Peyer's patch (tissue), 4 donors: ENCODE measurements around the gene FAM169A. TPM values are rescaled to one million over a fixed set of nuclear protein-coding genes. Genes with fewer than 3 reads are reported as not detected.
A peak's percentile ranks its signal among the peaks of the same experiment; 100 is the strongest.

Experiments
- DNase-seq, 3 donors: peaks; one replicate each; pipeline ENCODE4 v3.0.0-alpha.2; 2017 to 2019
- H3K27ac ChIP-seq, 4 donors: fragments of 200-600 bp; sonication (generic); one replicate each; pipeline ENCODE4 v1.5.1; 2016 to 2019
- H3K27me3 ChIP-seq, 2 donors: fragments of 200-600 bp; sonication (generic); one replicate each; pipeline ENCODE4 v1.5.1; 2019
- H3K36me3 ChIP-seq, 3 donors: fragments of 200-600 bp; sonication (generic); one replicate each; pipeline ENCODE4 v1.5.1; 2016 to 2019
- H3K4me1 ChIP-seq, 4 donors: fragments of 200-600 bp; sonication (generic); one replicate each; pipeline ENCODE4 v1.5.1; 2016 to 2019
- H3K4me3 ChIP-seq, 4 donors: fragments of 200-600 bp; sonication (generic); 1 replicate in 3 of 4; 2 replicates in 1 of 4; pipeline ENCODE4 v1.5.1; 2016 to 2019; ENCODE audit warnings: mild to moderate bottlenecking in 1 of 4
- H3K9me3 ChIP-seq, 4 donors: fragments of 200-600 bp; sonication (generic); one replicate each; pipeline ENCODE4 v1.5.1; 2016 to 2019; ENCODE audit warnings: mild to moderate bottlenecking in 1 of 4
- POLR2A ChIP-seq, 2 donors: fragments of 450-650 bp; IDR thresholded peaks; one replicate each; pipeline ENCODE4 v1.5.1; 2017; ENCODE audit warnings: antibody characterized with exemption in 2 of 2, mild to moderate bottlenecking in 2 of 2, moderate library complexity in 2 of 2
- total RNA-seq, 4 donors: library from RNA; depleted of rRNA; stranded (reverse); fragments of >200 nt; gene quantifications; one replicate each; pipeline ENCODE4 v1.1.0, GENCODE V29; 2016
- TF ChIP-seq, protein P1 (sequence below), 6 experiments: fragments of 450-650 bp in 4 of 6; fragments of 200-600 bp in 2 of 6; sonication (generic) in 1 of 6; IDR thresholded peaks; one replicate each; pipeline ENCODE4 v1.5.1; 2017 to 2019; ENCODE audit warnings: antibody characterized with exemption in 6 of 6, mild to moderate bottlenecking in 3 of 6, moderate library complexity in 1 of 6

The FAM169A gene
- total RNA-seq, 4 donors from 2014 or later = 1.7 to 6.0 (median 2.9) TPM

DNA sequence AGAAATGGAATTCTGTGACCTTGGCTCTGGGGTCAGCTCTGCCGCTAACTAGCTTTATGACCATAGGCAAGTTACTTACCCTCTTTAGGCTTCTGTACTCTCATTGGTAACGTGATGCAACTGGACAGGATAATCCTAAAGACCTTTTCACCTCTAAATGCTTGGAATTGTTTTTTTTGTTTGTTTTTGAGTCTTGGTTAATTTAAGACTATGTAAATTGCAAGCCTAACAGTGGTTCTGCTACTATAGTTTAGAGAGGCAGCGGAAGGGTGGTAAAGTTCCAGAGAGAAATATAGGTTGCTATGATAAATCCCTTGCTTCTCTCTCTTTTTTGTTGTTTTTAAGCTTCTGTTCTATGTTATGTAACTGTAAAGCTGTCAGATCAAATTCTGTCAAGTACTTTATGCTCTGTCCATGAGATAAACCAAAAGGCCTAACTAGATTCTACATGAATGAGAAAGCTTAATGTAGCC is 17.6 kb downstream of the FAM169A start:
- no peaks in the 10 kb centered on the region for H3K36me3 ChIP-seq
- no peak overlapping the region for H3K27ac ChIP-seq
- H3K9me3 ChIP-seq = no peaks in the 10 kb centered on the region
- no peak for DNase-seq
- TF ChIP-seq, protein P1, sequence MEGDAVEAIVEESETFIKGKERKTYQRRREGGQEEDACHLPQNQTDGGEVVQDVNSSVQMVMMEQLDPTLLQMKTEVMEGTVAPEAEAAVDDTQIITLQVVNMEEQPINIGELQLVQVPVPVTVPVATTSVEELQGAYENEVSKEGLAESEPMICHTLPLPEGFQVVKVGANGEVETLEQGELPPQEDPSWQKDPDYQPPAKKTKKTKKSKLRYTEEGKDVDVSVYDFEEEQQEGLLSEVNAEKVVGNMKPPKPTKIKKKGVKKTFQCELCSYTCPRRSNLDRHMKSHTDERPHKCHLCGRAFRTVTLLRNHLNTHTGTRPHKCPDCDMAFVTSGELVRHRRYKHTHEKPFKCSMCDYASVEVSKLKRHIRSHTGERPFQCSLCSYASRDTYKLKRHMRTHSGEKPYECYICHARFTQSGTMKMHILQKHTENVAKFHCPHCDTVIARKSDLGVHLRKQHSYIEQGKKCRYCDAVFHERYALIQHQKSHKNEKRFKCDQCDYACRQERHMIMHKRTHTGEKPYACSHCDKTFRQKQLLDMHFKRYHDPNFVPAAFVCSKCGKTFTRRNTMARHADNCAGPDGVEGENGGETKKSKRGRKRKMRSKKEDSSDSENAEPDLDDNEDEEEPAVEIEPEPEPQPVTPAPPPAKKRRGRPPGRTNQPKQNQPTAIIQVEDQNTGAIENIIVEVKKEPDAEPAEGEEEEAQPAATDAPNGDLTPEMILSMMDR (IDR thresholded peaks at IDR 0.05) = no peak
- TF ChIP-seq POLR2A (IDR thresholded peaks at IDR 0.05) = no peak
- H3K4me3 ChIP-seq = no peak overlapping the region
- H3K4me1 ChIP-seq = no peaks in the 10 kb centered on the region
- H3K27me3 ChIP-seq = no peaks in the 10 kb centered on the region

DNA sequence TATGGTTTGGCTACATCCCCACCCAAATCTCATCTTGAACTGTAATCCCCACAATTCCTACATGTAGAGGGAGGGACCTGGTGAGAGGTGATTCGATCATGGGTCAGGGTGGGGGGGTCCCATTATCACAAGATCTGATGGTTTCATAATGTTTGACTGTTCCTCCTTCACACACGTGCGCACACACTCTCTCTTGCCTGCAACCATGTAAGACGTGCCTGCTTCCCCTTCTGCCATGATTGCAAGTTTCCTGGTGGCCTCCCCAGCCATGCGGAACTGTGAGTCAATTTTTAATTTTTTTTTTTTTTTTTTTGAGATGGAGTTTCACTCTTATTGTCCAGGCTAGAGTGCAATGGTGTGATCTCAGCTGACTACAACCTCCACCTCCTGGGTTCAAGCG is 27.0 kb downstream of the FAM169A start:
- H3K27ac ChIP-seq = no peak overlapping the region
- H3K4me3 ChIP-seq = no peak overlapping the region
- no peaks in the 10 kb centered on the region for H3K9me3 ChIP-seq
- H3K4me1 ChIP-seq = peaks cover 0 to 8% (median 0%) of the 10 kb centered on the region in 4 donors
- TF ChIP-seq POLR2A (IDR thresholded peaks at IDR 0.05) = no peak
- TF ChIP-seq, protein P1 (IDR thresholded peaks at IDR 0.05) = no peak
- no peak for DNase-seq
- H3K27me3 ChIP-seq = no peaks in the 10 kb centered on the region
- H3K36me3 ChIP-seq = no peaks in the 10 kb centered on the region

DNA sequence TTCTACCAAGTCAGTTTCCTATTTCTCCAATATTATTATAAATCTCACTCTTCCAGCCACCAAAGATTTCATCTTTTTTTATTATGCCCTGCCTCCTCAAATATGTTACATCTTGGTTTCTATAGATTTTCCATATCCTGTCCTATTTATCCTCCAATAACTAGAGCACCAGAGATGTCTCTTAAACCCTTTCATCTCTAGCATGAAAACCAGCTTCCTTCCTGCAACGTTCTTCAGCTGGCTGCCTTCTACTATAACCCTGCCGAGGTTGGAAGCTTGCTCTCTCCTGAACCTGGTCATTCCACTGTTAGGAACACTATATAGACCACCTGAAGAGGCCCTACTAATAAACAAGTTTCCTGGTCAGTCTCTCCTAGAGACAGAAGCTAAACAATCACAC is 27.9 kb downstream of the FAM169A start:
- Histone ChIP-seq H3K9me3 (no peaks in the 10 kb centered on the region), H3K36me3 (no peaks in the 10 kb centered on the region), H3K4me1 (peaks cover 0 to 10% (median 0%) of the 10 kb centered on the region in 4 donors), H3K27me3 (no peaks in the 10 kb centered on the region), H3K27ac (no peak overlapping the region), H3K4me3 (no peak overlapping the region)
- no peak for DNase-seq
- no peak for TF ChIP-seq POLR2A (IDR thresholded peaks at IDR 0.05)
- TF ChIP-seq, protein P1 (IDR thresholded peaks at IDR 0.05) = no peak

DNA sequence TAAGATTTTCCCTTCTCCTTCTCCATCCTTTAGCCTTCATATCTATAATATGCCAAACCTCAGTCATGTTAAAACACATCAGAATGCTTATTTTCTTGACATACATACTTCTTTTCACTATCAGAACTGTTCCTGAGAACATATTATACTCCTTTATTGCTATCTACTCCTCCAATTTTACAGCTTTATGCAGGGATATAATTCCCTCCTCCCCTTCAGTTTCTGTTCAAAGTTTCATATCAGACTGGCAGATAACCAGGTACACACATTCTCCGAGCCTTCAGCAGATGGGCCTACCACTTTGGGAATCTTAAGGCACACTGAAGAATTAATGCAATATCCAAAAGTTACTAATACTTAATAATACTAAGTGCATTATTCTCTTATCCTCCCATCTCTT is 29.1 kb downstream of the FAM169A start:
- TF ChIP-seq, protein P1 (IDR thresholded peaks at IDR 0.05) = no peak
- no peak for TF ChIP-seq POLR2A (IDR thresholded peaks at IDR 0.05)
- no peak overlapping the region for H3K4me3 ChIP-seq
- peaks cover 0 to 10% (median 0%) of the 10 kb centered on the region in 4 donors for H3K4me1 ChIP-seq
- no peak for DNase-seq
- H3K9me3 ChIP-seq = no peaks in the 10 kb centered on the region
- H3K36me3 ChIP-seq = no peaks in the 10 kb centered on the region
- H3K27me3 ChIP-seq = no peaks in the 10 kb centered on the region
- H3K27ac ChIP-seq = no peak overlapping the region

DNA sequence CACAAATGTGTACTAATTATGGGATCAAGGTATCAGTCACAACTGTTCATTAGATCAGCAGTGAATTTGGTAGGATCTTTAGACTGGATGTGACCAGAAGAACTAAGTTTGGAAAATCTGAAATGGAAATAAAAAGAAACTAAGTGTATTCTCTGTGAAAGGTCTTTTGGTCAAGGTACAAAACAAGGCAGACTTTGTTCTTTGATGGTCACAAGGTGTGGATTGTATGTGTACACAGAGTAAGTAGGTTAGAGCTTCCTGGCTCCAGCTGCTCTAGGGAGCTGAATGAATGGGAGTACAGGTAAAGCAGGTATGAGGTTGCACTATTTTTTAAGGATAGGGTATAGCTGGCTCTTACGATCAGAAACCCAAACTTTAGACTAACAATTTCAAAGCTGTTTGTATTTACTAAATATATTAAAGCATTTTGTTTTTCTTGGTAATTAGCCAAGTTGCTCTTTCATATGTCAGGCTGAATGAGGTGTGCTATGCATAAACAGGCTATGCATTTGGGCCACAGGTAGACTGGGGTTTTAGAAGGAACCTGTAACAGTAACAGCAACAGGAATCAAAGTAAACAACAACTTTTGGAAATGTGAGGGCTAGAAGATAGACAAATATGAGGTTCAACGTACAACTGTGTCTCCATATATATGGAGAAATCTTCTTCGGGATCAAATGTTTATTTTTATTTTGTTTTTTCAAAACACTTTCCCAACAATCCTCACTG is 32.5 kb downstream of the FAM169A start:
- no peak overlapping the region for H3K4me3 ChIP-seq
- DNase-seq = peak in 1 of 3 donors; percentile 50

More for the DNA sequence above, 32.5 kb downstream of the FAM169A start:
- Histone ChIP-seq H3K27me3 (no peaks in the 10 kb centered on the region), H3K36me3 (no peaks in the 10 kb centered on the region), H3K4me1 (peaks cover 0 to 10% (median 0%) of the 10 kb centered on the region in 4 donors), H3K9me3 (no peaks in the 10 kb centered on the region), H3K27ac (peak overlapping the region in 2 of 4 donors; percentile 28 to 53)
- TF ChIP-seq, protein P1 (IDR thresholded peaks at IDR 0.05) = no peak
- no peak for TF ChIP-seq POLR2A (IDR thresholded peaks at IDR 0.05)
